GM12892 (cell line): Measurements from ENCODE around the gene MYO5B.
"Not testable (repeated sequence)": the region's sequence is repeated elsewhere in the genome, so short reads cannot be mapped to it uniquely, and the experiment has no call there.

Experiments used
- POLR2A ChIP-seq: IDR thresholded peaks from 2 replicates; pipeline ENCODE4 v1.6.1; 2011; ENCODE audit warnings: low read depth, low read length, control low read depth
- POLR2AphosphoS5 ChIP-seq: IDR thresholded peaks from 2 replicates; pipeline ENCODE4 v1.6.1; 2011; ENCODE audit warnings: low read depth, low read length, control low read depth
- TAF1 ChIP-seq: IDR thresholded peaks from 2 replicates; pipeline ENCODE4 v1.6.1; 2011; ENCODE audit warnings: low read depth, mild to moderate bottlenecking, control low read depth, low read length, borderline replicate concordance

- not testable (repeated sequence) for TF ChIP-seq POLR2AphosphoS5, POLR2A, TAF1
Observed at GRCh38 chr18:50241768-50242167, 46.8 kb upstream of the MYO5B start.
